ENCODE data around the gene KIAA1755. TPM values are rescaled to one million over a fixed set of nuclear protein-coding genes. Genes with fewer than 3 reads are reported as not detected.

KIAA1755 gene
- total RNA-seq, 2 donors from 2014 or later: 3.1 to 4.2 TPM

GRCh38 chr20:38299963-38300362 is 39.4 kb upstream of the KIAA1755 start:
- peak overlapping the region; percentile 70 to 75 for H3K27ac ChIP-seq
- TF ChIP-seq CTCF (IDR thresholded peaks at IDR 0.05): no peak
- H3K4me3 ChIP-seq: no peak overlapping the region
- peaks cover 0 to 18% of the 10 kb centered on the region in 2 donors for H3K4me1 ChIP-seq
- H3K9me3 ChIP-seq: no peaks in the 10 kb centered on the region
- no peaks in the 10 kb centered on the region for H3K36me3 ChIP-seq
- no peak for DNase-seq (ENCODE audit: low spot score)
- H3K27me3 ChIP-seq: no peaks in the 10 kb centered on the region

GRCh38 chr20:38298768-38299288 is 38.3 kb upstream of the KIAA1755 start:
- no peaks in the 10 kb centered on the region for H3K36me3 ChIP-seq
- H3K27me3 ChIP-seq: no peaks in the 10 kb centered on the region
- H3K27ac ChIP-seq: peak overlapping the region; percentile 70 to 75
- TF ChIP-seq CTCF (IDR thresholded peaks at IDR 0.05): no peak
- no peaks in the 10 kb centered on the region for H3K9me3 ChIP-seq
- peak; percentile 95 for DNase-seq (ENCODE audit: low spot score)
- H3K4me3 ChIP-seq: no peak overlapping the region
- peaks cover 0 to 18% of the 10 kb centered on the region in 2 donors for H3K4me1 ChIP-seq

GRCh38 chr20:38297916-38298674 is 37.6 kb upstream of the KIAA1755 start:
- peaks cover 0 to 18% of the 10 kb centered on the region in 2 donors for H3K4me1 ChIP-seq

GRCh38 chr20:38296433-38296832 is 35.9 kb upstream of the KIAA1755 start:
- Histone ChIP-seq H3K4me1 (peaks cover 0 to 18% of the 10 kb centered on the region in 2 donors), H3K27ac (no peak overlapping the region), H3K36me3 (no peaks in the 10 kb centered on the region), H3K27me3 (no peaks in the 10 kb centered on the region), H3K4me3 (no peak overlapping the region), H3K9me3 (no peaks in the 10 kb centered on the region)
- no peak for DNase-seq (ENCODE audit: low spot score)
- TF ChIP-seq CTCF (IDR thresholded peaks at IDR 0.05): no peak

More at GRCh38 chr20:38297916-38298674, 37.6 kb upstream of the KIAA1755 start:
- no peak for TF ChIP-seq CTCF (IDR thresholded peaks at IDR 0.05)
- Histone ChIP-seq H3K9me3 (no peaks in the 10 kb centered on the region), H3K27ac (peak overlapping the region; percentile 70 to 75), H3K36me3 (no peaks in the 10 kb centered on the region), H3K27me3 (no peaks in the 10 kb centered on the region), H3K4me3 (no peak overlapping the region)
- no peak for DNase-seq (ENCODE audit: low spot score)

- Histone ChIP-seq H3K27me3 (no peaks in the 10 kb centered on the region), H3K9me3 (no peaks in the 10 kb centered on the region), H3K4me1 (peaks cover 0 to 18% of the 10 kb centered on the region in 2 donors), H3K27ac (no peak overlapping the region), H3K4me3 (no peak overlapping the region), H3K36me3 (no peaks in the 10 kb centered on the region)
- DNase-seq (ENCODE audit: low spot score): no peak
- TF ChIP-seq CTCF (IDR thresholded peaks at IDR 0.05): no peak
These were observed 35.3 kb upstream of the KIAA1755 start for GRCh38 chr20:38295811-38296210.

Measured in right atrium auricular region (tissue), 2 donors.